ENCODE measurements around the gene MROH9. TPM values are rescaled to one million over a fixed set of nuclear protein-coding genes. Genes with fewer than 3 reads are reported as not detected.

The MROH9 gene
- total and polyA plus RNA-seq, 9 of the 15 experiments (the other 6 are each of a cell fraction or from before 2014, with no cell fraction given), result not detected

- H3K4me1 ChIP-seq (replicated peaks in 1 of 2; ENCODE audit: control insufficient read depth in 2 of 2, insufficient read depth in 2 of 2, low read length in 2 of 2), result no peaks in the 10 kb centered on the region
- H3K9me3 ChIP-seq (replicated peaks; ENCODE audit: control insufficient read depth, insufficient read depth, low read depth, low read length), result peaks cover 2% of the 10 kb centered on the region; the same call in 1 of the 2 replicates
- CTCF ChIA-PET (ENCODE audit: low intra/inter-chr PET ratio), result no interaction called here
- FAIRE-seq, result no peak
- no peak overlapping the region for H3K9ac ChIP-seq (ENCODE audit: insufficient read depth in 1 of 2, low read depth in 2 of 2, low read length in 2 of 2)
- intact Hi-C loops (cut with micrococcal nuclease), result no loop called here
- no peaks in the 10 kb centered on the region for H3K9me1 ChIP-seq (ENCODE audit: control insufficient read depth, insufficient read depth, low read length)
- WGBS (ENCODE audit: insufficient coverage, low coverage, missing lambda C conversion rate), result 2% methylated on average over 14 of the region's 14 CpGs
- H3K4me2 ChIP-seq (ENCODE audit: insufficient read depth, low read length), result no peak overlapping the region
- no peak overlapping the region for H3K27ac ChIP-seq (ENCODE audit: extremely low read depth, low read depth, low read length)
- POLR2A ChIA-PET, result no interaction called here
- no peaks in the 10 kb centered on the region for H3K27me3 ChIP-seq (ENCODE audit: control insufficient read depth in 2 of 2, insufficient read depth in 2 of 2, low read length in 2 of 2)
- in situ Hi-C loops (cut with MboI), result no loop called here
- no peak for ATAC-seq
- no peak overlapping the region for H2AFZ ChIP-seq (ENCODE audit: low read depth, low read length)
- no peaks in the 10 kb centered on the region for H3K79me2 ChIP-seq (ENCODE audit: control insufficient read depth, insufficient read depth, low read length)
- DNase-seq (ENCODE audit: extremely low read depth in 1 of 4, low spot score in 3 of 4), result no peak
- no peaks in the 10 kb centered on the region for H3K36me3 ChIP-seq (ENCODE audit: control insufficient read depth, insufficient read depth, low read length)
- no peak overlapping the region for H3K4me3 ChIP-seq
- H4K20me1 ChIP-seq (replicated peaks; ENCODE audit: control insufficient read depth, insufficient read depth, low read length), result no peaks in the 10 kb centered on the region
- no TSS peak for BruUV-seq (replicated peaks)
- TF ChIP-seq L3MBTL2 (IDR thresholded peaks at IDR 0.05), result no peak
- TF ChIP-seq FOXA3 (CRISPR knock-in tag; conservative IDR thresholded peaks at IDR 0.05 in 1 of 2, IDR thresholded peaks at IDR 0.05 in 1 of 2), result no peak
- no peak for TF ChIP-seq ZKSCAN1 (IDR thresholded peaks at IDR 0.05; ENCODE audit: low read depth, low read length)
- TF ChIP-seq HMG20B (CRISPR knock-in tag; IDR thresholded peaks at IDR 0.05), result no peak
- TF ChIP-seq ZBTB1 (CRISPR knock-in tag; IDR thresholded peaks at IDR 0.05; ENCODE audit: borderline replicate concordance, low read depth), result no peak
- no peak for TF ChIP-seq SREBF2 (CRISPR knock-in tag; IDR thresholded peaks at IDR 0.05)
- TF ChIP-seq, protein P1, sequence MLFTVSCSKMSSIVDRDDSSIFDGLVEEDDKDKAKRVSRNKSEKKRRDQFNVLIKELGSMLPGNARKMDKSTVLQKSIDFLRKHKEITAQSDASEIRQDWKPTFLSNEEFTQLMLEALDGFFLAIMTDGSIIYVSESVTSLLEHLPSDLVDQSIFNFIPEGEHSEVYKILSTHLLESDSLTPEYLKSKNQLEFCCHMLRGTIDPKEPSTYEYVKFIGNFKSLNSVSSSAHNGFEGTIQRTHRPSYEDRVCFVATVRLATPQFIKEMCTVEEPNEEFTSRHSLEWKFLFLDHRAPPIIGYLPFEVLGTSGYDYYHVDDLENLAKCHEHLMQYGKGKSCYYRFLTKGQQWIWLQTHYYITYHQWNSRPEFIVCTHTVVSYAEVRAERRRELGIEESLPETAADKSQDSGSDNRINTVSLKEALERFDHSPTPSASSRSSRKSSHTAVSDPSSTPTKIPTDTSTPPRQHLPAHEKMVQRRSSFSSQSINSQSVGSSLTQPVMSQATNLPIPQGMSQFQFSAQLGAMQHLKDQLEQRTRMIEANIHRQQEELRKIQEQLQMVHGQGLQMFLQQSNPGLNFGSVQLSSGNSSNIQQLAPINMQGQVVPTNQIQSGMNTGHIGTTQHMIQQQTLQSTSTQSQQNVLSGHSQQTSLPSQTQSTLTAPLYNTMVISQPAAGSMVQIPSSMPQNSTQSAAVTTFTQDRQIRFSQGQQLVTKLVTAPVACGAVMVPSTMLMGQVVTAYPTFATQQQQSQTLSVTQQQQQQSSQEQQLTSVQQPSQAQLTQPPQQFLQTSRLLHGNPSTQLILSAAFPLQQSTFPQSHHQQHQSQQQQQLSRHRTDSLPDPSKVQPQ (CRISPR knock-in tag; IDR thresholded peaks at IDR 0.05; ENCODE audit: borderline replicate concordance), result no peak
- TF ChIP-seq CXXC5 (CRISPR knock-in tag; IDR thresholded peaks at IDR 0.05), result no peak
- no peak for TF ChIP-seq PHTF2 (CRISPR knock-in tag; IDR thresholded peaks at IDR 0.05)
- TF ChIP-seq JUNB (CRISPR knock-in tag; conservative IDR thresholded peaks at IDR 0.05), result no peak
- no peak for TF ChIP-seq ELF4 (CRISPR knock-in tag; IDR thresholded peaks at IDR 0.05)
- TF ChIP-seq ZBTB17 (CRISPR knock-in tag; IDR thresholded peaks at IDR 0.05), result no peak
- no peak for TF ChIP-seq SRSF3 (IDR thresholded peaks at IDR 0.05; ENCODE audit: insufficient read depth, low read length)
- TF ChIP-seq PKNOX1 (IDR thresholded peaks at IDR 0.05), result no peak
- no peak for TF ChIP-seq ZNF212 (CRISPR knock-in tag; IDR thresholded peaks at IDR 0.05)
- TF ChIP-seq GABPA (tag; conservative IDR thresholded peaks at IDR 0.05; ENCODE audit: low read depth), result no peak
- no peak for TF ChIP-seq ATF4 (CRISPR knock-in tag; IDR thresholded peaks at IDR 0.05)
Measured at GRCh38 chr1:171032822-171033702, 97.7 kb downstream of the MROH9 start.

Measured in K562 (cell line).